GM18502 (cell line): ENCODE measurements around the gene NPAS3.

Experiments used
- ATAC-seq: cut with Tn5 transposase; IDR thresholded peaks from one replicate; pipeline ENCODE4 v1.9.1; 2021; ENCODE audit warnings: mild to moderate bottlenecking; ENCODE audit not compliant: unreplicated experiment, poor library complexity

Gene NPAS3

DNA sequence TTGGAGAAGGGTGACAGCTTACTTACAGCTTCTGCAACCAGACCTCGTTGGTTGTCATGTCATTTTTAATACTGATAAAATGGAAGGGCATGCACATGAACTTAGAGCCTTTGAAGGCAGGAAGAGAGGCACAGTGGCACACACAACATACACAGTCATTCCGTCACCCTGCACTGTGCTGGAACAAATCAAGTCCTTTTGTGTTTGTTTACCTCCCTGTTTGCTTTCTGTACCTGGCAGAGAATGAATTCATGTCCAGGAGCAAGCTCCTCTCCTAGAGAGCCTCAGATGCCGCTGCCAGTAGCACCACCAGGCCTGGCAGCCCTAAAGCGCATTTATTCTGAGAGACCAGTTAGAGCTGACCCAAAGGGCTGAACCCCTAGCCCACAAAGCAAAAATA is 551.9 kb downstream of the NPAS3 start:
- ATAC-seq, result no peak

GRCh38 chr14:33491112-33491511 is 552.4 kb downstream of the NPAS3 start:
- no peak for ATAC-seq

DNA sequence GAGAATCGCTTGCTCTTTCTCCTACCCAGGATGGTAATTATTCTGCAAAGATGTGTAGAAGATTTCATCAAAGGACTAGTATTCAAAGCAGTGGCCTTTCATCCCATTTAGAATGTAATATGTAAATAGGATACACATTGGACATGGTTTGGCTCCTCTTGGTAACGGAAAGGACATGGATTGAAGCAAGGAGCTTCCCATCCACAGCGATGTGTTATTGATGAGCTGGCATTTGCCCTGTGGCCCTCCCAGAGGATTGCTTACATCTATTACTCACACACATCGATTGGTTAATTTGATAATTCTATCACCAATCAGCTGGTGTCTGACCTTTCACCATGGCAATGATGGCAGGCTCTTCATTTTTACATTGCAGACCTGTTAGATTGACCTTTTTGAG is 553.8 kb downstream of the NPAS3 start:
- ATAC-seq, result no peak

DNA sequence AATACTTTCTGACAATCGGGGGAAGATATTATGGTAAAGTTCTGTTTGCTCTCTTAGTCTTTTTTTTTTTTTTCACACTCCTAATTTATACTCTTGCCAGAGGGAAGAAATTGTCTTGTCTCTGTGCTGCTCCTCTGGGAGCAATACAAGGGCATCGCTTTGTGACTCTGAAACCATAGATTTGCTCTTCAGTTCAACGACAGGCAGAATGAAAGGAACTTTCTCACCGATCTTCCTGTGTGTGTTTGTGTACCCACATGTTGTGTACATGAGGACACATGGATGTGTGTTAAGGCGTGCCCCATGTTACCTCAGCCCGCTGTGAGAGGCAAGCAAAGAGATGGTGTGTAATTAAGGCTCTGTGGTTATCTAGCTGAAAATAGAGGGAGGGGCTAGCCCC is 554.6 kb downstream of the NPAS3 start:
- no peak for ATAC-seq

GRCh38 chr14:33493990-33494389 is 555.3 kb downstream of the NPAS3 start:
- no peak for ATAC-seq

- ATAC-seq, result no peak
These were observed 561.0 kb downstream of the NPAS3 start for GRCh38 chr14:33499687-33500086.

DNA sequence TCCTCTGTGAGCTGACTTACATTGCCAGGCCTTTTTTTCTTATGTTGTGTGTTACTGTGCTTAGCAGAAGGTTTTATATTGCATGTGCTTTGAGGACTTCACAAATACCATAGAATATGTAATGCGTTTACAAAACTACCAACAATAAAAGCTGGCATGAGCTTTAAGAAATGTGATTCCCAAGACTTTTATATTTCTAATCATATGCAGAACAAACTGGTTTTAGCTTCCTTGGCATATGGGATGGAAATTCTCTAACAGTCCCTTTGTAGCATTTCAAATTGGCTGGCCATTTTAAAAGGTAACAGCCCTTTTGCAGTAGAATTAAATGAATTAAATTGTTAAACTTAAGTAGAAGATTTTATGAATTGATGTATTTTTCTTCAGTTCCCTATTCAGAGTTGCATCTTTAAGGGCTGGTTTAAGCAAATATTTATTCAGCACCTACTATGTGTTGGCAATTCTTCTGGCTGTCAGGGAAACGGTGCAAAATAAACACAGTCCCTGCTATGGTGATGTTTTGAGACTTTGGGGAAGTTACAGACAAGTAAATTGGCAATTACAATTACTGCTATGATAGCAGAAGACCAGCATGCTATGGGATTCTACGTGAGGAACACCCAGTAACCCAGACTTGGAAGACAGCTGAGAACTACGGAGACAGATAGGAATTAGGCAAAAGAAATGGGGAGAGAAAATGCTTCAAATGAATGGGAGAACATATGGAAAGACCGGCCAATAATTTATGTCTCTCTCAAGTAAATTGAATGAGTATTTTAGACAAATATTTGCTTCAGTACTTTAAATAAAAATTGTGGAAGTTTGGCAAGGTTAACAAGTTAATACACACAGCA is 565.8 kb downstream of the NPAS3 start:
- ATAC-seq, result no peak

- no peak for ATAC-seq
These were observed 566.7 kb downstream of the NPAS3 start for GRCh38 chr14:33505266-33505962.

DNA sequence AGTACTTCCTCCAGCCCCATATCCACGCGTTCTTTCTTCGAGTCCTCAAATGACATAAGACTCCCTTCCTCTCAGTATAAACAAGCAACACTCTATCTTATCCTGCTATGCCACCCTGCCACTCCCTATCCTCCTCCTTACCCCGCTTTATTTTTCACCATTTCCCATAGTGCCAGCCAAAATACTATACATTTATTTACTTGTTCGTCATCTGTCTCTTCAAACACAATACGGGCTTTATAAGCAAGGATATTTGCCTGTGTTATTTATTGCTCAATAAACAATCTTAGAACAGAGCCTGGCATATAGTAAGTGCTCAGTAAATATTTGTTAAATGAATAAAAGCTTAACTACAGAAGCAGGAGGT is 567.3 kb downstream of the NPAS3 start:
- no peak for ATAC-seq

- ATAC-seq, result no peak
These were observed 569.7 kb downstream of the NPAS3 start for GRCh38 chr14:33508126-33509062.

DNA sequence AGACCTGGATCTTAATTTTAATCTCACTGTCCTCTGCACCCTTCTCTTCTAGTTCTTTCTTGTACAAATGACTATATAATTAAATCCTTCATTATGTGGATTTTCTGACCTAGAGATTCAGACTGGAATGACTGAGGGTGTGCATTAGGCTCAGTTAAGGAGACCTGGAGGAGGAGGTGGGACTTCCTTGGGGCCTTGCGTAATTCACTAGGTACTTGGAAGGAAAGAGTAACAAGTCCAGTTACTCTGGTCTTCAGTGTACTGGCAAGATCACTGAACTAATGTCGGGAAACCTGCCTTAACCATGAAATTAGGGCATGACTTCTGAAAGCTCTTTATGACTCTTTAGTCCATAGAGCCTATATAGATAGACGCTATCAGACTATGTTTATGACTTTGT is 570.8 kb downstream of the NPAS3 start:
- no peak for ATAC-seq

DNA sequence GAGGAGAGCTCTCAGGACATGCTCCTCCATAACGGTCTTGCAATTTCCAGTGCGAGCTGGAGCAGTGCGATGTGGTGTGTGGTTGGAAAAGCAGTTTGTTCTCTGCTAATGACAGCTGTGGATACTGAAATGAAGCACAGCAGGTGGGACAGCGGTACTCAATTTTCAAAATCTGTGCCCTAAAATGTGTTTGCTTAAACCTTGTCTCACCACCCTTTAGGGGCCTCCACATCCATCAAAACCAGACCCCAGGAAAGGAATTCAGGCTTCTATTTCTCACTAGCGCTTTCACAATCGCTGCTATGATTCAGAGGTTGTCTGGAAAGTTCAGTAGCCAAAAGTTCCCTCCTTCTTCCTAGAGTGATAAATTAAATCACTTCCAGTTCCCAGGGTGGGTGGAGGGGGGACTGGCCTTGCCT is 571.4 kb downstream of the NPAS3 start:
- ATAC-seq, result no peak

GRCh38 chr14:33510991-33511390 is 572.3 kb downstream of the NPAS3 start:
- ATAC-seq, result no peak

- ATAC-seq, result no peak
These were observed 573.4 kb downstream of the NPAS3 start for GRCh38 chr14:33511851-33512640.

DNA sequence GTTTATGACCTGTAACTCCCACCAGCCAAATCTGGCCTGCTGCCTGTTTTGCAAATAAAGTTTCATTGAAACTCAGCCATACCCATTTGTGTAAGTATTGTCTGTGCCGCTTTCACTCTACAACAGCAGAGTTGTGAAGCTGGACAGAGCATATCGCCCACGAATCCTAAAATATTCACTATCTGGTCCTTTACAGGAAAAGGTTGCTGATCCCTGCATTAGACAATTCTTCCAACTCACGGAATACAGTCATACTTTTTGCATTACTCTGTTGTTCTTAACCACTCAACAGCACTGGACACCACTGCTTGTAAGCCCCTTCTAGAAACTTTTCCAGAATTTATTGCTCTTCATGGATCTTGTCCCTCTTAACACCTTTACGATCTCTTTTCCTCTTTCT is 576.8 kb downstream of the NPAS3 start:
- no peak for ATAC-seq

GRCh38 chr14:33515899-33516298 is 577.2 kb downstream of the NPAS3 start:
- no peak for ATAC-seq

- no peak for ATAC-seq
These were observed 578.3 kb downstream of the NPAS3 start for GRCh38 chr14:33516898-33517436.

DNA sequence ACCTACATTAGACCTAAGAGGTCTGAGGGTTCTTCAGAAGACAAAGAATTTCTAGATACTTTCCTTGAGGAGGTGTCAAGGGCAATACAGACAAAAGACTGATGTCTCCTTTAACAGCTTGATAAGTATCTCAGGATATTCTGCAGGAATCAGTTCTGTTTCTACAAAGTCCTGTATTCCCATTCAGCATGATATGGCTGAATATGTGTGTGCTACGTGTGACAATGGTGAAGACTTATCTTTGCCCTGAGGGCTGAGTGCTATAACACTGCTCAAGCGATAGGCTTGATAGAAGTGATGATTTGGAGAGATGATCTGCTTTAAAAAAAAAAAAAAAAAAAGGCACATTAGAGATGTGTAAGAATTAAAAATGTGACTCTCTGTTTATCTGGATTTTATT is 582.5 kb downstream of the NPAS3 start:
- no peak for ATAC-seq

GRCh38 chr14:33524244-33524643 is 585.6 kb downstream of the NPAS3 start:
- ATAC-seq, result no peak

GRCh38 chr14:33525626-33526025 is 586.9 kb downstream of the NPAS3 start:
- ATAC-seq, result no peak
